H1 (cell line): Measurements from ENCODE around the gene ST3GAL2. TPM values are rescaled to one million over a fixed set of nuclear protein-coding genes. Genes with fewer than 3 reads are reported as not detected.

ENCODE experiments used
- CTCF ChIA-PET: fragments of 300-600 bp; sonication (Branson Sonifier 250); formaldehyde crosslinking; loops from one replicate; lab custom pipeline; 2021; ENCODE audit not compliant: partially characterized antibody; lab: Charles Lee
- POLR2A ChIA-PET: fragments of 300-600 bp; sonication (Branson Sonifier 250); formaldehyde crosslinking; loops from one replicate; lab custom pipeline; 2021; ENCODE audit warnings: inconsistent platforms; ENCODE audit not compliant: partially characterized antibody; lab: Charles Lee
- DNase-seq, 2 experiments: peaks; one replicate each; pipeline versions ENCODE4 v3.0.0 to v3.0.0-alpha.2; 2010 to 2022; ENCODE audit warnings: low spot score in 2 of 2, low read depth in 1 of 2, mixed read lengths in 1 of 2
- FAIRE-seq: peaks from 2 replicates; lab custom pipeline; 2011; peaks lifted over from hg19 to GRCh38; lab: Jason Lieb, UNC
- H2AFZ ChIP-seq: 2 replicates; pipeline ENCODE4 v1.8.1; 2012; ENCODE audit warnings: low read length, inconsistent platforms
- H2AK5ac ChIP-seq: 2 replicates; pipeline ENCODE4 v1.6.1; 2013; ENCODE audit warnings: low read depth, low read length
- H2BK120ac ChIP-seq: replicated peaks from 2 replicates; pipeline ENCODE3; 2013; ENCODE audit warnings: low read depth, low read length, inconsistent platforms
- H2BK12ac ChIP-seq: 2 replicates; pipeline ENCODE4 v1.6.1; 2013; ENCODE audit warnings: low read depth, low read length
- H2BK15ac ChIP-seq: 2 replicates; pipeline ENCODE4 v1.6.1; 2013; ENCODE audit warnings: low read length
- H2BK20ac ChIP-seq: 2 replicates; pipeline ENCODE4 v1.6.1; 2013; ENCODE audit warnings: low read length
- H2BK5ac ChIP-seq: 2 replicates; pipeline ENCODE4 v1.6.1; 2013; ENCODE audit warnings: low read depth, low read length
- H3K14ac ChIP-seq: 2 replicates; pipeline ENCODE4 v1.6.1; 2013; ENCODE audit warnings: inconsistent platforms; ENCODE audit not compliant: insufficient read length
- H3K18ac ChIP-seq: 2 replicates; pipeline ENCODE4 v1.6.1; 2013; ENCODE audit warnings: low read length; ENCODE audit errors: extremely low read depth
- H3K23ac ChIP-seq: 2 replicates; pipeline ENCODE4 v1.6.1; 2013; ENCODE audit warnings: inconsistent platforms; ENCODE audit not compliant: insufficient read length
- H3K23me2 ChIP-seq: 2 replicates; pipeline ENCODE4 v1.6.1; 2013; ENCODE audit warnings: low read depth, low read length
- H3K27ac ChIP-seq: 2 replicates; pipeline ENCODE4 v1.6.1; 2011; ENCODE audit warnings: low read depth, low read length, inconsistent platforms
- H3K27me3 ChIP-seq, 4 experiments: replicated peaks in 1 of 4; 1 replicate in 1 of 4; 2 replicates in 3 of 4; pipeline versions ENCODE4 v1.6.1 to v1.8.1; 2011 to 2013; ENCODE audit warnings: low read length in 3 of 4, mild to moderate bottlenecking in 3 of 4, inconsistent platforms in 2 of 4, mixed read lengths in 2 of 4, moderate library complexity in 1 of 4; ENCODE audit not compliant: control insufficient read depth in 3 of 4, insufficient read depth in 3 of 4; ENCODE audit errors: extremely low read depth in 1 of 4
- H3K36me3 ChIP-seq, 4 experiments: 2 replicates each; pipeline versions ENCODE4 v1.6.1 to v1.8.1; 2011 to 2013; ENCODE audit warnings: mild to moderate bottlenecking in 4 of 4, low read length in 3 of 4, moderate library complexity in 2 of 4, control low read depth in 1 of 4, inconsistent platforms in 1 of 4; ENCODE audit not compliant: insufficient read depth in 4 of 4, control insufficient read depth in 2 of 4
- H3K4ac ChIP-seq: replicated peaks from 2 replicates; pipeline ENCODE3; 2013; ENCODE audit warnings: low read length, low read depth, mixed read lengths, inconsistent platforms; ENCODE audit not compliant: insufficient read length
- H3K4me1 ChIP-seq, 4 experiments: replicated peaks in 1 of 4; 1 replicate in 1 of 4; 2 replicates in 3 of 4; pipeline versions ENCODE4 v1.6.1 to v1.8.1; 2011 to 2013; ENCODE audit warnings: low read length in 3 of 4, inconsistent platforms in 2 of 4, mixed read lengths in 1 of 4; ENCODE audit not compliant: insufficient read depth in 4 of 4, control insufficient read depth in 3 of 4
- H3K4me2 ChIP-seq, 2 experiments: 2 replicates each; pipeline versions ENCODE4 v1.6.1 to v1.8.1; 2011 to 2013; ENCODE audit warnings: low read depth in 2 of 2, low read length in 2 of 2, control low read depth in 1 of 2, inconsistent platforms in 1 of 2, mild to moderate bottlenecking in 1 of 2; ENCODE audit not compliant: insufficient read depth in 1 of 2
- H3K4me3 ChIP-seq, 4 experiments: fragments of 200-600, 300-600 bp in 1 of 4; sonication (generic), shearing (Covaris generic), sonication (Bioruptor Twin) in 1 of 4; 2 replicates each; pipeline versions ENCODE4 v1.5.1 to v1.8.1; 2011 to 2016; ENCODE audit warnings: low read length in 4 of 4, low read depth in 3 of 4, control low read depth in 2 of 4, inconsistent platforms in 2 of 4, mild to moderate bottlenecking in 2 of 4, mixed read lengths in 1 of 4, moderate library complexity in 1 of 4; ENCODE audit not compliant: insufficient read depth in 2 of 4; ENCODE audit errors: extremely low read depth in 1 of 4
- H3K56ac ChIP-seq: replicated peaks from 2 replicates; pipeline ENCODE3; 2013; ENCODE audit warnings: low read depth, mild to moderate bottlenecking, mixed read lengths, low read length, inconsistent platforms; ENCODE audit not compliant: insufficient read length
- H3K79me1 ChIP-seq: 2 replicates; pipeline ENCODE4 v1.6.1; 2013; ENCODE audit warnings: low read depth, low read length, control low read depth
- H3K79me2 ChIP-seq, 2 experiments: 2 replicates each; pipeline versions ENCODE4 v1.6.1 to v1.8.1; 2012 to 2013; ENCODE audit warnings: low read length in 2 of 2, mild to moderate bottlenecking in 2 of 2, inconsistent platforms in 1 of 2; ENCODE audit not compliant: insufficient read depth in 2 of 2, control insufficient read depth in 1 of 2
- H3K9ac ChIP-seq, 4 experiments: replicated peaks in 1 of 4; 1 replicate in 1 of 4; 2 replicates in 3 of 4; pipeline versions ENCODE4 v1.6.1 to v1.8.1; 2011 to 2013; ENCODE audit warnings: low read depth in 3 of 4, low read length in 3 of 4, control low read depth in 2 of 4, mild to moderate bottlenecking in 2 of 4, moderate library complexity in 2 of 4, inconsistent platforms in 1 of 4; ENCODE audit errors: extremely low read depth in 1 of 4
- H3K9me3 ChIP-seq, 2 experiments: 2 replicates each; pipeline versions ENCODE4 v1.6.1 to v1.8.1; 2012 to 2013; ENCODE audit warnings: mild to moderate bottlenecking in 2 of 2, moderate library complexity in 2 of 2, control low read depth in 1 of 2, inconsistent platforms in 1 of 2, low read depth in 1 of 2, low read length in 1 of 2, mixed read lengths in 1 of 2; ENCODE audit not compliant: insufficient read depth in 2 of 2
- H4K20me1 ChIP-seq, 2 experiments: replicated peaks in 1 of 2; 2 replicates each; pipeline versions ENCODE3 to v1.8.1; 2011 to 2013; ENCODE audit warnings: inconsistent platforms in 2 of 2, low read length in 2 of 2, mild to moderate bottlenecking in 1 of 2; ENCODE audit not compliant: insufficient read depth in 2 of 2, control insufficient read depth in 1 of 2
- H4K5ac ChIP-seq: 2 replicates; pipeline ENCODE4 v1.6.1; 2013; ENCODE audit warnings: low read length, low read depth, mixed read lengths, inconsistent platforms; ENCODE audit not compliant: insufficient read length
- H4K8ac ChIP-seq: 2 replicates; pipeline ENCODE4 v1.8.0; 2013; ENCODE audit warnings: mild to moderate bottlenecking, moderate library complexity, low read length, inconsistent platforms; ENCODE audit not compliant: insufficient read depth; ENCODE audit errors: extremely low read depth
- H4K91ac ChIP-seq: replicated peaks from 2 replicates; pipeline ENCODE3; 2013; ENCODE audit warnings: low read length, mixed read lengths, inconsistent platforms; ENCODE audit not compliant: insufficient read length
- CBX5 ChIP-seq: fragments of 300-800, 300-1000 bp; sonication (generic); IDR thresholded peaks from 2 replicates; pipeline ENCODE4 v1.7.1; 2016; ENCODE audit warnings: antibody characterized with exemption, low read length, low read depth
- CEBPB ChIP-seq: IDR thresholded peaks from 2 replicates; pipeline ENCODE4 v1.6.1; 2012; ENCODE audit warnings: low read depth, low read length
- GABPA ChIP-seq: IDR thresholded peaks from 2 replicates; pipeline ENCODE4 v1.6.1; 2011; ENCODE audit warnings: mild to moderate bottlenecking, low read length, moderate library complexity, borderline replicate concordance; ENCODE audit not compliant: insufficient read depth
- MAX ChIP-seq: IDR thresholded peaks from 2 replicates; pipeline ENCODE4 v1.6.1; 2012; ENCODE audit warnings: inconsistent platforms
- YY1 ChIP-seq: IDR thresholded peaks from 2 replicates; pipeline ENCODE4 v1.6.1; 2011; ENCODE audit warnings: low read depth, mild to moderate bottlenecking, low read length
- WGBS, 2 experiments: shearing (Covaris generic) in 1 of 2; methylation state at CpG; one replicate each; pipeline versions ENCODE4 v1.1.6 to v1.1.7; 2013 to 2015; ENCODE audit warnings: low lambda C conversion rate in 2 of 2, mixed read lengths in 2 of 2, inconsistent platforms in 1 of 2, low coverage in 1 of 2, missing lambda C conversion rate in 1 of 2; ENCODE audit not compliant: insufficient replicate concordance in 2 of 2, insufficient coverage in 1 of 2, insufficient read length in 1 of 2; ENCODE audit errors: extremely low coverage in 1 of 2, missing lambda C conversion rate in 1 of 2; 5-methylcytosine and 5-hydroxymethylcytosine counted together
- polyA plus RNA-seq, 7 experiments: library from polyadenylated mRNA; depleted of rRNA in 3 of 7; stranded (reverse) in 5 of 7; unstranded in 2 of 7; fragments of >200 nt in 5 of 7; fragments of 200-250 nt in 2 of 7; gene quantifications; 1 replicate in 5 of 7; 2 replicates in 1 of 7; 4 replicates in 1 of 7; pipeline versions ENCODE4 v1.2.1 to v1.2.3, GENCODE V29; 2011 to 2013; ENCODE audit warnings: missing spikeins in 2 of 7, mixed read lengths in 2 of 7
- total RNA-seq: library from RNA; stranded (reverse); fragmentation: NEBNext Ultra II Directional; extraction: Animal tissue kit (Norgen Biotek cat#: 25700); gene quantifications from 2 replicates; pipeline ENCODE4 v1.2.1, GENCODE V29; 2021

ST3GAL2 gene
- total and polyA plus RNA-seq, 2 of the 8 experiments (the other 6 are each of a cell fraction or from before 2014, with no cell fraction given) = 14.4 to 39.7 TPM

GRCh38 chr16:70418993-70419318 lies 19.9 kb downstream of the ST3GAL2 start:
- no peak overlapping the region; the same call in 1 of the 2 replicates for H3K27ac ChIP-seq
- peaks cover 0 to 30% (median 20%) of the 10 kb centered on the region in 4 experiments; a peak in 6 of 7 replicates for H3K4me1 ChIP-seq
- H2BK12ac ChIP-seq = no peak overlapping the region
- no peak overlapping the region for H4K5ac ChIP-seq
- H2AFZ ChIP-seq = no peak overlapping the region
- no peaks in the 10 kb centered on the region for H3K36me3 ChIP-seq
- peaks cover 18% of the 10 kb centered on the region for H3K79me1 ChIP-seq
- POLR2A ChIA-PET = interaction anchor here (1.3 to 3.8 kb wide), 4 partner anchors 9 to 104 kb away, joined by 4 to 18 read pairs (median 7); partner anchors contain the start of gene COG4
- H3K9me3 ChIP-seq = no peaks in the 10 kb centered on the region
- H4K8ac ChIP-seq = 0 out of 2 replicates have a peak overlapping the region, but pooled peaks have one; percentile 45
- no peak overlapping the region; the same call in 1 of the 2 replicates for H2AK5ac ChIP-seq
- no peak overlapping the region for H2BK15ac ChIP-seq
- H3K18ac ChIP-seq = no peak overlapping the region
- WGBS, 2 experiments = 95% methylated on average over 5 of the region's 5 CpGs; no CpG with 5 or more reads in 1 of the 2 experiments
- no peak overlapping the region for H2BK20ac ChIP-seq
- no peaks in the 10 kb centered on the region for H3K27me3 ChIP-seq
- no peak overlapping the region for H3K4me3 ChIP-seq
- no peak overlapping the region for H3K56ac ChIP-seq
- 0 out of 7 replicates have a peak overlapping the region, but pooled peaks of 1 of the 4 experiments have one; percentile 2 for H3K9ac ChIP-seq
- CTCF ChIA-PET = interaction anchor here (0.8 to 4.1 kb wide), 10 partner anchors 9 to 51 kb away, joined by 3 to 27 read pairs (median 4); no protein-coding TSS in a partner anchor
- H3K4ac ChIP-seq = no peak overlapping the region
- H4K91ac ChIP-seq = no peak overlapping the region
- H3K23me2 ChIP-seq = no peaks in the 10 kb centered on the region
- no peak for FAIRE-seq
- H4K20me1 ChIP-seq = peaks cover 6 to 23% of the 10 kb centered on the region in 2 experiments
- no peak overlapping the region for H2BK5ac ChIP-seq
- DNase-seq = no peak
- no peak overlapping the region for H3K14ac ChIP-seq
- peaks cover 0 to 55% of the 10 kb centered on the region in 2 experiments; a peak in 2 of 4 replicates for H3K79me2 ChIP-seq
- no peak overlapping the region for H3K4me2 ChIP-seq
- no peak overlapping the region for H3K23ac ChIP-seq
- no peak overlapping the region for H2BK120ac ChIP-seq
- TF ChIP-seq MAX = no peak
- no peak for TF ChIP-seq GABPA
- no peak for TF ChIP-seq CBX5
- no peak for TF ChIP-seq CEBPB
- TF ChIP-seq YY1 = no peak
